SK-N-SH (cell line): Measurements from ENCODE around the gene PDS5A. TPM values are rescaled to one million over a fixed set of nuclear protein-coding genes. Genes with fewer than 3 reads are reported as not detected.

Experiments used
- CTCF ChIA-PET: fragments of 300-600, 350-600 bp; formaldehyde crosslinking; extraction: SDS; loops from one replicate; lab custom pipeline; 2021; lab: Yijun Ruan, JAX
- POLR2A ChIA-PET: fragments of 350-600 bp; sonication (Branson Sonifier 250); formaldehyde crosslinking; extraction: SDS; loops from one replicate; lab custom pipeline; 2020; ENCODE audit warnings: antibody characterized with exemption, inconsistent platforms; lab: Yijun Ruan, JAX
- DNase-seq: peaks from one replicate; pipeline ENCODE4 v3.0.0; 2012
- H2AFZ ChIP-seq: fragments of 200-600 bp; sonication (generic); 2 replicates; pipeline ENCODE4 v1.8.1; 2016; ENCODE audit warnings: antibody characterized with exemption, mild to moderate bottlenecking, low read depth
- H3F3A ChIP-seq: fragments of 200-600 bp; sonication (generic); replicated peaks from 2 replicates; pipeline ENCODE3; 2016; ENCODE audit warnings: antibody characterized with exemption, mild to moderate bottlenecking; ENCODE audit not compliant: insufficient read depth
- H3K27ac ChIP-seq, 2 experiments: fragments of 200-500 bp in 1 of 2; fragments of 200-600 bp in 1 of 2; sonication (Bioruptor generic) in 1 of 2; sonication (generic), shearing (Covaris generic) in 1 of 2; 2 replicates each; pipeline versions ENCODE4 v1.5.1 to v1.6.1; 2014 to 2016; ENCODE audit warnings: low read depth in 2 of 2, inconsistent platforms in 1 of 2, low read length in 1 of 2, mild to moderate bottlenecking in 1 of 2, mixed read lengths in 1 of 2
- H3K27me3 ChIP-seq: fragments of 200-600 bp; sonication (generic), shearing (Covaris generic); 2 replicates; pipeline ENCODE4 v1.6.1; 2016; ENCODE audit warnings: mixed run types; ENCODE audit not compliant: insufficient read depth
- H3K36me3 ChIP-seq, 2 experiments: fragments of 200-500 bp in 1 of 2; fragments of 200-600 bp in 1 of 2; sonication (Bioruptor generic) in 1 of 2; sonication (generic) in 1 of 2; replicated peaks in 1 of 2; 2 replicates each; pipeline versions ENCODE3 to v1.5.1; 2014 to 2016; ENCODE audit warnings: low read length in 1 of 2, mild to moderate bottlenecking in 1 of 2; ENCODE audit not compliant: insufficient read depth in 2 of 2, control insufficient read depth in 1 of 2
- H3K4me1 ChIP-seq, 2 experiments: fragments of 200-500 bp in 1 of 2; fragments of 200-600 bp in 1 of 2; sonication (Bioruptor generic) in 1 of 2; sonication (generic), shearing (Covaris generic) in 1 of 2; 2 replicates each; pipeline versions ENCODE4 v1.5.1 to v1.6.1; 2014 to 2016; ENCODE audit warnings: low read depth in 1 of 2, low read length in 1 of 2, mixed run types in 1 of 2; ENCODE audit not compliant: insufficient read depth in 2 of 2, control insufficient read depth in 1 of 2
- H3K4me2 ChIP-seq: fragments of 200-600 bp; sonication (generic), shearing (Covaris generic); 2 replicates; pipeline ENCODE4 v1.6.1; 2017; ENCODE audit warnings: mixed run types
- H3K4me3 ChIP-seq, 2 experiments: fragments of 200-500 bp in 1 of 2; fragments of 200-600 bp in 1 of 2; sonication (Bioruptor generic) in 1 of 2; sonication (generic), shearing (Covaris generic) in 1 of 2; 2 replicates each; pipeline versions ENCODE4 v1.5.1 to v1.8.1; 2014 to 2016; ENCODE audit warnings: low read depth in 2 of 2, inconsistent platforms in 1 of 2, low read length in 1 of 2, mild to moderate bottlenecking in 1 of 2, mixed read lengths in 1 of 2, moderate library complexity in 1 of 2
- H3K79me2 ChIP-seq: fragments of 200-600 bp; sonication (generic); 2 replicates; pipeline ENCODE4 v1.8.1; 2017; ENCODE audit warnings: mild to moderate bottlenecking; ENCODE audit not compliant: insufficient read depth
- H3K9ac ChIP-seq: fragments of 200-600 bp; sonication (generic); 2 replicates; pipeline ENCODE4 v1.6.1; 2017; ENCODE audit warnings: mixed run types
- H3K9me2 ChIP-seq: fragments of 200-600 bp; sonication (generic); 2 replicates; pipeline ENCODE4 v1.6.1; 2017; ENCODE audit warnings: mixed run types
- H3K9me3 ChIP-seq: fragments of 200-600 bp; sonication (generic); 2 replicates; pipeline ENCODE4 v1.6.1; 2017; ENCODE audit warnings: mixed run types, mild to moderate bottlenecking, moderate library complexity
- H4K20me1 ChIP-seq: fragments of 200-600 bp; sonication (generic); 2 replicates; pipeline ENCODE4 v1.6.1; 2017; ENCODE audit warnings: mild to moderate bottlenecking, mixed run types; ENCODE audit not compliant: insufficient read depth
- CTCF ChIP-seq: fragments of 200-600 bp; sonication (generic); IDR thresholded peaks from 2 replicates; pipeline ENCODE4 v1.6.1; 2017; ENCODE audit warnings: antibody characterized with exemption, mild to moderate bottlenecking, moderate library complexity
- ELF1 ChIP-seq: IDR thresholded peaks from 2 replicates; pipeline ENCODE4 v1.4.0; 2012
- EP300 ChIP-seq, 2 experiments: IDR thresholded peaks; 2 replicates each; pipeline versions ENCODE4 v1.4.0 to v1.6.1; 2012; ENCODE audit warnings: borderline replicate concordance in 1 of 2, low read depth in 1 of 2, low read length in 1 of 2
- EZH2phosphoT487 ChIP-seq: fragments of 200-600 bp; sonication (generic); IDR thresholded peaks from 2 replicates; pipeline ENCODE4 v1.6.1; 2017; ENCODE audit warnings: low read depth, mixed run types, mild to moderate bottlenecking, antibody characterized with exemption, moderate library complexity, borderline replicate concordance
- FOXJ3 ChIP-seq: sonication (generic); formaldehyde crosslinking; IDR thresholded peaks from 2 replicates; pipeline ENCODE4 v1.5.1; 2020; ENCODE audit warnings: mild to moderate bottlenecking, missing genetic modification reagents
- GABPA ChIP-seq: IDR thresholded peaks from 2 replicates; pipeline ENCODE4 v1.4.0; 2012; ENCODE audit warnings: low read depth, mild to moderate bottlenecking
- IRF3 ChIP-seq: fragments of 150-350 bp; IDR thresholded peaks from 2 replicates; pipeline ENCODE4 v1.6.1; 2016; ENCODE audit warnings: mild to moderate bottlenecking, low read depth, low read length
- JUND ChIP-seq: IDR thresholded peaks from 2 replicates; pipeline ENCODE4 v1.4.0; 2012
- MAX ChIP-seq: IDR thresholded peaks from 2 replicates; pipeline ENCODE4 v1.4.0; 2012; ENCODE audit warnings: low read depth
- MEF2A ChIP-seq: IDR thresholded peaks from 2 replicates; pipeline ENCODE4 v1.4.0; 2012; ENCODE audit warnings: low read depth, borderline replicate concordance
- MXI1 ChIP-seq: IDR thresholded peaks from 2 replicates; pipeline ENCODE4 v1.6.1; 2012; ENCODE audit warnings: mild to moderate bottlenecking, low read depth, low read length, improper control_type of control experiment
- POLR2AphosphoS5 ChIP-seq: IDR thresholded peaks from 2 replicates; pipeline ENCODE4 v1.6.1; 2012; ENCODE audit warnings: low read depth, low read length
- RAD21 ChIP-seq: IDR thresholded peaks from 2 replicates; pipeline ENCODE4 v1.6.1; 2012; ENCODE audit warnings: mild to moderate bottlenecking, low read length
- RFX5 ChIP-seq: IDR thresholded peaks from 2 replicates; pipeline ENCODE4 v1.6.1; 2012; ENCODE audit warnings: mild to moderate bottlenecking, improper control_type of control experiment, low read length
- SIN3A ChIP-seq: IDR thresholded peaks from 2 replicates; pipeline ENCODE4 v1.6.1; 2012; ENCODE audit warnings: low read depth, mild to moderate bottlenecking, low read length, moderate library complexity, borderline replicate concordance
- SMC3 ChIP-seq: IDR thresholded peaks from 2 replicates; pipeline ENCODE4 v1.6.1; 2012; ENCODE audit warnings: low read depth, low read length, improper control_type of control experiment
- TAF1 ChIP-seq: IDR thresholded peaks from 2 replicates; pipeline ENCODE4 v1.6.1; 2012; ENCODE audit warnings: low read depth, mild to moderate bottlenecking, low read length, moderate library complexity, borderline replicate concordance
- TCF12 ChIP-seq: IDR thresholded peaks from 2 replicates; pipeline ENCODE4 v1.4.0; 2012
- TEAD4 ChIP-seq: IDR thresholded peaks from 2 replicates; pipeline ENCODE4 v1.4.0; 2012; ENCODE audit warnings: mild to moderate bottlenecking, borderline replicate concordance; ENCODE audit not compliant: insufficient read depth
- USF2 ChIP-seq: fragments of 150-350 bp; IDR thresholded peaks from 2 replicates; pipeline ENCODE4 v1.6.1; 2017; ENCODE audit warnings: antibody characterized with exemption, low read length, low read depth, borderline replicate concordance
- WGBS: methylation state at CpG from one replicate; pipeline ENCODE4 v1.1.6; 2017; ENCODE audit warnings: low lambda C conversion rate; 5-methylcytosine and 5-hydroxymethylcytosine counted together
- polyA plus RNA-seq, 3 experiments: library from polyadenylated mRNA; depleted of rRNA; stranded (reverse); fragments of >200 nt; gene quantifications; 2 replicates each; pipeline ENCODE4 v1.2.3, GENCODE V29; 2012

Gene PDS5A
- polyA plus RNA-seq, 1 of the 3 experiments (the other 2 are of a cell fraction): 14.1 TPM

- Histone ChIP-seq H3K27ac (no peak overlapping the region), H3K9me2 (no peaks in the 10 kb centered on the region), H3K4me1 (no peaks in the 10 kb centered on the region), H2AFZ (no peak overlapping the region), H3K9ac (no peak overlapping the region), H3K4me2 (no peak overlapping the region), H3K36me3 (no peaks in the 10 kb centered on the region), H3K9me3 (no peaks in the 10 kb centered on the region), H4K20me1 (no peaks in the 10 kb centered on the region), H3K27me3 (no peaks in the 10 kb centered on the region), H3K79me2 (no peaks in the 10 kb centered on the region), H3K4me3 (no peak overlapping the region), H3F3A (peaks cover 13% of the 10 kb centered on the region)
- DNase-seq: no peak
- POLR2A ChIA-PET: no interaction called here
- CTCF ChIA-PET: no interaction called here
- 91% methylated on average over 5 of the region's 5 CpGs for WGBS
- TF ChIP-seq IRF3 (no peak), RFX5 (no peak), RAD21 (no peak), FOXJ3 (CRISPR knock-in tag) (no peak), MAX (no peak), POLR2AphosphoS5 (no peak), CTCF (no peak), MXI1 (no peak), SIN3A (no peak), TCF12 (no peak), SMC3 (no peak), TEAD4 (no peak), MEF2A (no peak), TAF1 (no peak), EP300 (IDR thresholded peaks at IDR 0.05; ENCODE audit: borderline replicate concordance in 1 of 2, low read depth in 1 of 2, low read length in 1 of 2) (no peak), GABPA (no peak), EZH2phosphoT487 (no peak)
These were observed 185.6 kb downstream of the PDS5A start for GRCh38 chr4:39792128-39792527.

GRCh38 chr4:39786838-39787237, 190.9 kb downstream of the PDS5A start:
- no peaks in the 10 kb centered on the region for H3K79me2 ChIP-seq
- H3F3A ChIP-seq: peaks cover 26% of the 10 kb centered on the region
- no peaks in the 10 kb centered on the region for H4K20me1 ChIP-seq
- H3K4me1 ChIP-seq: no peaks in the 10 kb centered on the region
- ChIA-PET POLR2A (no interaction called here), CTCF (no interaction called here)
- H3K4me3 ChIP-seq: no peak overlapping the region
- WGBS: 89% methylated on average over 4 of the region's 4 CpGs
- DNase-seq: no peak
- no peaks in the 10 kb centered on the region for H3K27me3 ChIP-seq
- H3K9me2 ChIP-seq: no peaks in the 10 kb centered on the region
- no peak for TF ChIP-seq SIN3A
- TF ChIP-seq MAX: no peak
- TF ChIP-seq RAD21: no peak
- TF ChIP-seq TAF1: no peak
- TF ChIP-seq USF2: no peak
- TF ChIP-seq TEAD4: no peak
- no peak for TF ChIP-seq CTCF
- no peak for TF ChIP-seq JUND
- no peak for TF ChIP-seq FOXJ3 (CRISPR knock-in tag)
- no peak for TF ChIP-seq ELF1
- no peaks in the 10 kb centered on the region for H3K9me3 ChIP-seq
- peaks cover 4 to 16% of the 10 kb centered on the region in 2 experiments for H3K36me3 ChIP-seq
- no peak overlapping the region for H3K27ac ChIP-seq
- no peak overlapping the region for H2AFZ ChIP-seq
- no peak overlapping the region for H3K9ac ChIP-seq
- no peak overlapping the region for H3K4me2 ChIP-seq
